ENCODE results near the gene NUP214. TPM values are rescaled to one million over a fixed set of nuclear protein-coding genes. Genes with fewer than 3 reads are reported as not detected.
"Not testable (repeated sequence)": the region's sequence is repeated elsewhere in the genome, so short reads cannot be mapped to it uniquely, and the experiment has no call there.

NUP214 gene
- polyA plus RNA-seq, 2 donors: 22.3 to 31.3 TPM

DNA sequence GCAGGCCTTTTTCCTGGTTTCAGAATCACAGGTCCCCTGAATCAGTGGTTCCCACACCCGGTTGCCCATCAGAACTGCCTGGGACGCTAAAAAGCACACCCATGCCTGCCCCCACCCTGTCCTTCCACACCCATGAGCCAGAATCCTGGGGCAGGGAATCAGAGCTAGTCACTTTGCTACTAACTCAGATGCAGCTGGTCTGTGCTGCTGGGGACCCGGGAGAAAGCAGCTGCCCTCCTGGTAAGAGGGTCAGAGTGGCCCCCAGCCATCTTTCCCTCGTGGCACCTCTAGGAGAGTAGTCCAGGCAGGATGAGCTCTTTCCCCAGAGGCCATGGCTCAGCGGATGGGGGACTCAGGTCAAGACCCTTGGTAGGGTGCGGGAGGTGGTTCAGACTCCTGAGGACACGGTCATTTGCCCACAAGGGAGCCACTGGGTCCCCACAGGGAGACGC, 11.3 kb upstream of the NUP214 start:
- H3K9me3 ChIP-seq (ENCODE audit: control insufficient read depth in 2 of 2, insufficient read depth in 1 of 2, low read depth in 1 of 2, low read length in 1 of 2): no peaks in the 10 kb centered on the region
- no peaks in the 10 kb centered on the region for H3K27me3 ChIP-seq (ENCODE audit: control insufficient read depth in 1 of 2, insufficient read depth in 2 of 2, low read length in 2 of 2)
- peaks cover 0 to 4% of the 10 kb centered on the region in 2 donors for H3K36me3 ChIP-seq (ENCODE audit: control insufficient read depth in 2 of 2, insufficient read depth in 2 of 2, low read length in 1 of 2)
- 86 to 92% methylated on average over 8 of the region's 8 CpGs for WGBS, 2 donors
- H3K4me3 ChIP-seq (ENCODE audit: low read depth in 1 of 2, low read length in 2 of 2): no peak overlapping the region
- peaks cover 0 to 3% of the 10 kb centered on the region in 2 donors for H3K4me1 ChIP-seq (ENCODE audit: control insufficient read depth in 2 of 2, insufficient read depth in 2 of 2, low read length in 1 of 2)
- H3K27ac ChIP-seq (ENCODE audit: low read depth in 2 of 2, low read length in 1 of 2): no peak overlapping the region

- not testable (repeated sequence) for H3K27ac ChIP-seq (ENCODE audit: low read depth in 2 of 2, low read length in 1 of 2); H3K36me3 ChIP-seq (ENCODE audit: control insufficient read depth in 2 of 2, insufficient read depth in 2 of 2, low read length in 1 of 2); H3K27me3 ChIP-seq (ENCODE audit: control insufficient read depth in 1 of 2, insufficient read depth in 2 of 2, low read length in 2 of 2); H3K4me1 ChIP-seq (ENCODE audit: control insufficient read depth in 2 of 2, insufficient read depth in 2 of 2, low read length in 1 of 2); H3K9me3 ChIP-seq (ENCODE audit: control insufficient read depth in 2 of 2, insufficient read depth in 1 of 2, low read depth in 1 of 2, low read length in 1 of 2); H3K4me3 ChIP-seq (ENCODE audit: low read depth in 1 of 2, low read length in 2 of 2)
- 87 to 91% methylated on average over 4 to 6 of the region's 6 CpGs for WGBS, 2 donors
These were observed 10.0 kb upstream of the NUP214 start for GRCh38 chr9:131115360-131115742.

- Histone ChIP-seq H3K4me1 (ENCODE audit: control insufficient read depth in 2 of 2, insufficient read depth in 2 of 2, low read length in 1 of 2) (no peaks in the 10 kb centered on the region), H3K27me3 (ENCODE audit: control insufficient read depth in 1 of 2, insufficient read depth in 2 of 2, low read length in 2 of 2) (no peaks in the 10 kb centered on the region), H3K4me3 (ENCODE audit: low read depth in 1 of 2, low read length in 2 of 2) (no peak overlapping the region), H3K27ac (ENCODE audit: low read depth in 2 of 2, low read length in 1 of 2) (no peak overlapping the region), H3K9me3 (ENCODE audit: control insufficient read depth in 2 of 2, insufficient read depth in 1 of 2, low read depth in 1 of 2, low read length in 1 of 2) (no peaks in the 10 kb centered on the region), H3K36me3 (ENCODE audit: control insufficient read depth in 2 of 2, insufficient read depth in 2 of 2, low read length in 1 of 2) (peaks cover 3 to 4% of the 10 kb centered on the region in 2 donors)
- WGBS, 2 donors: 79 to 84% methylated on average over 22 of the region's 22 CpGs
These were observed 8.9 kb upstream of the NUP214 start for GRCh38 chr9:131116281-131117120.

GRCh38 chr9:131117121-131117761, 8.1 kb upstream of the NUP214 start:
- WGBS, 2 donors: 63 to 66% methylated on average over 13 of the region's 13 CpGs
- no peak overlapping the region for H3K27ac ChIP-seq (ENCODE audit: low read depth in 2 of 2, low read length in 1 of 2)

DNA sequence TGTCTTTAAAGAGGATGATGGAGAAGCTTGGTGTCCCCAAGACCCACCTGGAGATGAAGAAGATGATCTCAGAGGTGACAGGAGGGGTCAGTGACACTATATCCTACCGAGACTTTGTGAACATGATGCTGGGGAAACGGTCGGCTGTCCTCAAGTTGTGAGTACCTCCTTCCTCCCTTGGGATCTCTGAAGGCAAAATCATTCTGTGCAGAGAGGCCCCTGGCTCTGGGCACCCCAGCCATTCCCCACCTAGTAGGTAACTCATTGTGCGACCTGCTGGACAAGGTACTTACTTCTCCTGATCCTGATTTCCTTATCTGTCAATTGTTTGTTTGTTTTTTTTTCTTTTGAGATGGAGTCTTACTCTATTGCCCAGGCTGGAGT, 7.6 kb upstream of the NUP214 start:
- Histone ChIP-seq H3K27me3 (ENCODE audit: control insufficient read depth in 1 of 2, insufficient read depth in 2 of 2, low read length in 2 of 2) (no peaks in the 10 kb centered on the region), H3K4me3 (ENCODE audit: low read depth in 1 of 2, low read length in 2 of 2) (no peak overlapping the region), H3K36me3 (ENCODE audit: control insufficient read depth in 2 of 2, insufficient read depth in 2 of 2, low read length in 1 of 2) (peaks cover 3% of the 10 kb centered on the region in 2 donors), H3K9me3 (ENCODE audit: control insufficient read depth in 2 of 2, insufficient read depth in 1 of 2, low read depth in 1 of 2, low read length in 1 of 2) (no peaks in the 10 kb centered on the region), H3K27ac (ENCODE audit: low read depth in 2 of 2, low read length in 1 of 2) (no peak overlapping the region), H3K4me1 (ENCODE audit: control insufficient read depth in 2 of 2, insufficient read depth in 2 of 2, low read length in 1 of 2) (no peaks in the 10 kb centered on the region)
- WGBS, 2 donors: 80 to 82% methylated on average over 4 of the region's 4 CpGs

More at GRCh38 chr9:131117121-131117761, 8.1 kb upstream of the NUP214 start:
- Histone ChIP-seq H3K27me3 (ENCODE audit: control insufficient read depth in 1 of 2, insufficient read depth in 2 of 2, low read length in 2 of 2) (no peaks in the 10 kb centered on the region), H3K36me3 (ENCODE audit: control insufficient read depth in 2 of 2, insufficient read depth in 2 of 2, low read length in 1 of 2) (peaks cover 3 to 4% of the 10 kb centered on the region in 2 donors), H3K9me3 (ENCODE audit: control insufficient read depth in 2 of 2, insufficient read depth in 1 of 2, low read depth in 1 of 2, low read length in 1 of 2) (no peaks in the 10 kb centered on the region), H3K4me1 (ENCODE audit: control insufficient read depth in 2 of 2, insufficient read depth in 2 of 2, low read length in 1 of 2) (no peaks in the 10 kb centered on the region), H3K4me3 (ENCODE audit: low read depth in 1 of 2, low read length in 2 of 2) (no peak overlapping the region)

DNA sequence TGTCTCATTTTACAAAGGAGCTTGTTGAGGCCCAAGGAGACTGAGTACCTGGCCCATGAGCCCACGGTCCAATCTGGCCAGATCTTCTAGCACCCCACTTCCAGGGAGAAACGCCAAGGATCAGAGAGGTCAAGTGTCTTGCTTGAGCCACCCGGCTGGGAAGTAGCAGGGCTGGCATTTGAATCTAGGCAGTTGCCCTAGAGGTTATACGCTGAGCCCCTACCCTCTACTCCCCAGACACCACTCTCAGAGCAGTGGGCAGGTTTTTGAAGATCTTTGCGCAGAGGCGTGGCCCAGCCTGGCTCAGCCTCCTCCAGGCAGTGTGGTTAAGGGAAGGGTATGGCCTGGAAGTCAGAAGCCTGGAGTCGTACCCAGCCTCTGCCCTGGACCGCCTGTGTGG, 5.8 kb upstream of the NUP214 start:
- Histone ChIP-seq H3K4me3 (ENCODE audit: low read depth in 1 of 2, low read length in 2 of 2) (no peak overlapping the region), H3K9me3 (ENCODE audit: control insufficient read depth in 2 of 2, insufficient read depth in 1 of 2, low read depth in 1 of 2, low read length in 1 of 2) (no peaks in the 10 kb centered on the region), H3K27me3 (ENCODE audit: control insufficient read depth in 1 of 2, insufficient read depth in 2 of 2, low read length in 2 of 2) (no peaks in the 10 kb centered on the region), H3K27ac (ENCODE audit: low read depth in 2 of 2, low read length in 1 of 2) (no peak overlapping the region), H3K36me3 (ENCODE audit: control insufficient read depth in 2 of 2, insufficient read depth in 2 of 2, low read length in 1 of 2) (peaks cover 2 to 3% of the 10 kb centered on the region in 2 donors), H3K4me1 (ENCODE audit: control insufficient read depth in 2 of 2, insufficient read depth in 2 of 2, low read length in 1 of 2) (peaks cover 0 to 2% of the 10 kb centered on the region in 2 donors)
- 80 to 86% methylated on average over 8 of the region's 8 CpGs for WGBS, 2 donors

- 88 to 91% methylated on average over 7 of the region's 7 CpGs for WGBS, 2 donors
- H3K27me3 ChIP-seq (ENCODE audit: control insufficient read depth in 1 of 2, insufficient read depth in 2 of 2, low read length in 2 of 2): no peaks in the 10 kb centered on the region
- no peak overlapping the region for H3K4me3 ChIP-seq (ENCODE audit: low read depth in 1 of 2, low read length in 2 of 2)
- H3K36me3 ChIP-seq (ENCODE audit: control insufficient read depth in 2 of 2, insufficient read depth in 2 of 2, low read length in 1 of 2): peaks cover 2 to 3% of the 10 kb centered on the region in 2 donors
- peaks cover 0 to 2% of the 10 kb centered on the region in 2 donors for H3K4me1 ChIP-seq (ENCODE audit: control insufficient read depth in 2 of 2, insufficient read depth in 2 of 2, low read length in 1 of 2)
- H3K27ac ChIP-seq (ENCODE audit: low read depth in 2 of 2, low read length in 1 of 2): no peak overlapping the region
- H3K9me3 ChIP-seq (ENCODE audit: control insufficient read depth in 2 of 2, insufficient read depth in 1 of 2, low read depth in 1 of 2, low read length in 1 of 2): no peaks in the 10 kb centered on the region
These were observed 4.7 kb upstream of the NUP214 start for GRCh38 chr9:131120620-131121228.

GRCh38 chr9:131121346-131121745, 4.0 kb upstream of the NUP214 start:
- no peak overlapping the region for H3K27ac ChIP-seq (ENCODE audit: low read depth in 2 of 2, low read length in 1 of 2)
- no peak overlapping the region for H3K4me3 ChIP-seq (ENCODE audit: low read depth in 1 of 2, low read length in 2 of 2)
- H3K27me3 ChIP-seq (ENCODE audit: control insufficient read depth in 1 of 2, insufficient read depth in 2 of 2, low read length in 2 of 2): no peaks in the 10 kb centered on the region
- WGBS, 2 donors: 76 to 84% methylated on average over 2 of the region's 2 CpGs
- H3K36me3 ChIP-seq (ENCODE audit: control insufficient read depth in 2 of 2, insufficient read depth in 2 of 2, low read length in 1 of 2): peaks cover 2 to 3% of the 10 kb centered on the region in 2 donors
- H3K9me3 ChIP-seq (ENCODE audit: control insufficient read depth in 2 of 2, insufficient read depth in 1 of 2, low read depth in 1 of 2, low read length in 1 of 2): no peaks in the 10 kb centered on the region
- H3K4me1 ChIP-seq (ENCODE audit: control insufficient read depth in 2 of 2, insufficient read depth in 2 of 2, low read length in 1 of 2): peaks cover 0 to 2% of the 10 kb centered on the region in 2 donors

DNA sequence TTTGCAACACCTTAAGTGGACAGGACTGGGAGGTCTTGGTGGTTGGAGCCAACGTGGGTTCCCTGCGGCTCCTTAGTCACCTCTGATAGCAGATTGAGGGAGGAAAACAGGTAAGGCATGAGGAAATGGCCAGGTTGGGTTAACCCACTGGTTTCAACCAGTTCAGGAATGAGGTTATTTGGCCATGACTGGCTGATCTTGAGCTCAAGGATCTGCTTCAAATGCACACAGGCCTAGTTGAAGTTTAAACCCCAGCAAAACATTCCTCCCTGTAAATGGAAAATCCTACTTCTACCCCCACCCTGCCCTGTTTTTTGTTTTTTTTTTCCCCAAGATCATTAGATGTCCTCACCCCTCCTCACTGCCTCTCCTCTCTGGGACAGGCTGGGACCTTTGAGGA, 3.2 kb upstream of the NUP214 start:
- H3K4me3 ChIP-seq (ENCODE audit: low read depth in 1 of 2, low read length in 2 of 2): no peak overlapping the region
- H3K27ac ChIP-seq (ENCODE audit: low read depth in 2 of 2, low read length in 1 of 2): no peak overlapping the region
- 54 to 86% methylated on average over 2 of the region's 2 CpGs for WGBS, 2 donors
- no peaks in the 10 kb centered on the region for H3K9me3 ChIP-seq (ENCODE audit: control insufficient read depth in 2 of 2, insufficient read depth in 1 of 2, low read depth in 1 of 2, low read length in 1 of 2)
- no peaks in the 10 kb centered on the region for H3K27me3 ChIP-seq (ENCODE audit: control insufficient read depth in 1 of 2, insufficient read depth in 2 of 2, low read length in 2 of 2)
- peaks cover 2 to 3% of the 10 kb centered on the region in 2 donors for H3K36me3 ChIP-seq (ENCODE audit: control insufficient read depth in 2 of 2, insufficient read depth in 2 of 2, low read length in 1 of 2)
- peaks cover 0 to 2% of the 10 kb centered on the region in 2 donors for H3K4me1 ChIP-seq (ENCODE audit: control insufficient read depth in 2 of 2, insufficient read depth in 2 of 2, low read length in 1 of 2)
